EL (cell line): ENCODE measurements around the gene PTPRCAP.
"Not testable (repeated sequence)": the region's sequence is repeated elsewhere in the genome, so short reads cannot be mapped to it uniquely, and the experiment has no call there.

Experiments used
- DNase-seq: peaks from one replicate; pipeline ENCODE4 v3.0.0-alpha.2; 2016

The PTPRCAP gene

GRCh38 chr11:67408437-67409200 is 28.9 kb downstream of the PTPRCAP start:
- no peak for DNase-seq

DNA sequence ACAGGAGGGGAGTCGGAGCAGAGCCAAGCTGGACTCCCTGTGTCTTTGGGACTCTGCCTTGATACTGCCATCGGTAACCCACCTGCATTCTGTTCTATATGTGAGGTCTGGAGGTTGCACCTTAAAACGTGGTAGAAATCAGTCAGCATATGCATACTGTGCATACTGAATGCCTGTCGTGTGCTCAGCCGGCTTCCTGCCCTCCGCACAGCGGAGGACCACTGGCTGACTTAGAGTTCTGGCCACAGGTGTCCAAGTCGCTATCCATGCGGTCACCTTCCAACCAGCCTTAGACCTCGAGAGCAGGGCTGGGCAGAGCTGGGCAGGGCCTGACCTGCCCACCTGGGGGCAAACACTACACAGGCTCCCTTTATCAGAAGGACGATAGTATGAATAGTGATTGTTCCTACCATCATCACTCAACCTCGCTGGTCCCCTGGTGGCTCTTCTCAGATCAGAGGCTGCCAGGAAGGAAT is 29.8 kb downstream of the PTPRCAP start:
- DNase-seq, result no peak

DNA sequence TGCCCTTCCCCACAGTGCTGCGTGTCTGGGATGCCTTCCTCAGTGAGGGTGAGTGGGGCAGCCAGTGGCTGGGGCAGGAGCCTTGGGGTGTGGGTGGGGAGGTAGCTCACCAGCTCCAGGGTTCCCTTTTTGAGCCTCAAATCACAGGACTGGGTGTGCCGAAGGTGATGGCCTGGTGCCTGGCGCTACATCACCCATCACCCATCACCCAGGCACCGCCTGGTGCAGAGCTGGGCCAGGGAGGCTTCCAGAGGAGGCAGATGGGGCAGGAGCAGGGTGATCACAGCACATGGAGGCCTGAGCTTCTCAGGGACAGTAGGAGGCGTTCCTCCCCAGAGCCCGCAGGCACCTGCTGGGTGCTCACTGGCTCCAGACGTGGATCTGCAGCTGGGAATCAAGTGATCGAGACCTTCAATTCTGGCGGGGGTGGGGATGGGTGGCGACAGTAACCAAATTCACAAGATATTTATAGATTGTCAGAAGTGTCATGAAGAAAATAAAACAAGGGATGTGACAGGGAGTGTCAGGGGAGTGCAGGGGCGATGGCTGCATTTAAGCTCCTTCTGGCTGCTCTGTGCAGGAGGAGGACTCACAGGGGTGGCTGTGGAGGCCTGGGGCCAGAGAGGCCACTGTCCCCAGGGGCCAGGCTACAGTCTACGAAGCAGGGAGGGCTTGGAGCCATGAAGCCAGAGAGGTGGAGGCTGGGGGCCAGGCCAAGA is 30.4 kb downstream of the PTPRCAP start:
- DNase-seq, result no peak

DNA sequence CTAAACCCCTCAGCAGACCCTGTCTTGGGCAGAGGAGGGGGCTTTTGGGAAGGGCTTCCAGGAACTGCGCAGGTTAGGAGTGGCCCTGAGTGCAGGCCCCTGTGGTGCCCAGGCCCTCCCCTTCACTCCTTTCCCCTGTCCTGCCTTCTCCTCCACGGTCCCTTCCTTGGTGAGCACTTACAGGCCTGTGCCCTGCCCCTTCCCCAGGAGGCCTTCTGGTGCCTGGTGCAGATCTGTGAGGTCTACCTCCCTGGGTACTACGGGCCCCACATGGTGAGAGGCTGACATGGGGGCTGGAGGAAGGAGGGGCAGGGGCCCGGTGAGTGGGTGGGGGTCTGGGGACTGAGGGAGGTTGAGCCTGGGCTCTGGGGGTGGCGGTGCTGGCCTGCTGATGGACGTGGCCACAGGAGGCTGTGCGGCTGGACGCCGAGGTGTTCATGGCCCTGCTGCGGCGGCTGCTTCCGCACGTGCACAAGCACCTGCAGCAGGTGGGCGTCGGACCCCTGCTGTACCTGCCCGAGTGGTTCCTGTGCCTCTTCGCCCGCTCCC is 31.0 kb downstream of the PTPRCAP start:
- no peak for DNase-seq

- no peak for DNase-seq
Measured at GRCh38 chr11:67405688-67406339, 31.7 kb downstream of the PTPRCAP start.

GRCh38 chr11:67405196-67405567 is 32.3 kb downstream of the PTPRCAP start:
- no peak for DNase-seq

DNA sequence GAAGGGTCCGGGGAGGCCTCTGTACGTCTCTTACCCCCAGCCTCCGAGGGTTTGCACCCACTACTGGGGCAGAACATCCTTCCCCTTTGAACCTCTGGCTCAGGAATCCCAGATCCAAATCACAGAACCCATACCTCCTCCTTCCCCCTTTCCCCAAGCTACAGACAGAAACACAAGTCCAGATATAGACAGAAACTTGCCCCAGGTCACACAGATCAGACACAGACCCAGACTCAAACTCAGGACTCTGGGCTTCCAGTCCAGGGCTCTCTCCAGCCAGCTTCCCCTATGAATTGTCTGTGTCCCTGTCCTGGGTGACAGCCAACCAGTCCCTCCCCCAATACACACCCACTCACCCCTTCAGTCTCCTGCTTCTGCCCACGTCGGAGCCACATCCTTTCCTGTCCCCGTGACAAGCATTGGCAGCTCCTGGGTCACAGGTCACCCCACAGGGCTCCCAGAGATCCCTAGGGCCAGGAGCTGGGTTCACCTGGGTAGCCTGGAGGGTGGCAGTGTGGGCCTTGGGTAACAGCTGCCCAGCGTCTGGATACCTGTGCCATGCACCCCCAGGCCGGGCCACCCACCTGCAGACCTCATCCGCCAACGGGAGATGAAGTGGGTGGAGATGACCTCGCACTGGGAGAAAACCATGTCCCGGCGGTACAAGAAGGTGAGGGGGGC is 32.8 kb downstream of the PTPRCAP start:
- no peak for DNase-seq

GRCh38 chr11:67403085-67403484 is 34.4 kb downstream of the PTPRCAP start:
- not testable (repeated sequence) for DNase-seq

DNA sequence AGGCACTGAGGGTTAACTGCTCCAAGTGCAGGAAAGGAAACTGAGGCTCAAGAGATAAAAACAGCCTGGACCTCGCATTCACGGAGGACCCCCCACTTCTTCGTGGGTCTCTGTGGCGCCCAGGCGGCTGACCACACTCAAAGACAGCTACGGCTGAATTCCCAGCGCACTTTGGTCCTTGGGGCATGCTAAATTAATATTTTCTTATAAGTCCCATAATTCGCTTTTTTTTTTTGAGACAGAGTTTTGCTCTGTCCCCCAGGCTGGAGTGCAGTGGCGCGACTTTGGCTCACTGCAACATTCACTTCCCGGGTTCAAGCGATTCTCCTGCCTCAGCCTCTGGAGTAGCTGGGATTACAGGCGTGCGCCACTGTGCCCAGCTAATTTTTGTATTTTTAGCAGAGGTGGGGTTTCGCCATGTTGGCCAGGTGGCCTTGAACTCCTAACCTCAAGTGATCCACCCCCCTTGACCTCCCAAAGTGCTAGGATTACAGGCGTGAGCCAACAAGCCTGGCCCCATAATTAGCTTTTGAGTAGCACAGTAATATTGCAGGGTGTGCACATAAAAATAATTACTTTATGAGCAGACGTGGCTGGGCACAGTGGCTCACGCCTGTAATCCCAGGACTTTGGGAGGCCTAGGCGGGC is 35.2 kb downstream of the PTPRCAP start:
- DNase-seq, result not testable (repeated sequence)

DNA sequence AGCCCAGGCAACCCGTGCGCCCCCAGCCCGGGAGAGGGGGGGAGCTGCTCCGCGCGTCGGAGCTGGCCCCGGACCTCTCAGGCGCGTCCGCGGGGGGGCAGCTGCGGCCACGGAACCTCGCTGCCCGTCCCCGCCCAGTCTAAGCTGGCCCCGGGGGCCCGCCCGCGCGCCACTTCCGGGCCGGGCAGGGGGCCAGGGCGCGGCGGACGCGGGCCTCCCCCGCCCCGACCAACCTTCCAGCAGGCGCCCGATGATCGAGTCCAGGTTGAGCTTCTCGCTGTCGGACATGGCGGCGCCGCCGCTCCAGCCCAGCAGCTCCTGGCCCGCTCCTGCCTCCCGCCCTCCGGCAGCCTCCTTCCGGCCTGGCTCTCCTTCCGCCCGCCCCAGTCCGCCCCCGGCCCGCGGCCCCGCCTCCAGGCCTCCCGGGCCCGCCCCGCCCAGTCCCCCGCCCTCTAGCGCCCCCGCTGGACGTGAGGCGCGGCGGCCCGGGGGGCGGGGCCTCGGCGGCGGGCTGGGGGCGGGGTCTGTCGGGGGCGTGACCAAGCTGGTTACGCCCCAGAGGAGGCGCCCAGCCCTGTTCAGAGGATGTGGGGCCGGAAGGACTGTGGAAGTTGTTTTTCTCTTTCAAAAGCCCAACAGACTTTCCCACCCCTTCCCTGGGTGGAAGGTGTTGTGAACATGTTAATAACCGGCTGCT is 35.8 kb downstream of the PTPRCAP start, which contains the start of gene PPP1CA:
Gene PPP1CA (minus strand): TSS at position 364 of the 697 bp plus-strand sequence. CDS start 76 bp downstream, at position 288.
- peak; percentile 91 for DNase-seq

DNA sequence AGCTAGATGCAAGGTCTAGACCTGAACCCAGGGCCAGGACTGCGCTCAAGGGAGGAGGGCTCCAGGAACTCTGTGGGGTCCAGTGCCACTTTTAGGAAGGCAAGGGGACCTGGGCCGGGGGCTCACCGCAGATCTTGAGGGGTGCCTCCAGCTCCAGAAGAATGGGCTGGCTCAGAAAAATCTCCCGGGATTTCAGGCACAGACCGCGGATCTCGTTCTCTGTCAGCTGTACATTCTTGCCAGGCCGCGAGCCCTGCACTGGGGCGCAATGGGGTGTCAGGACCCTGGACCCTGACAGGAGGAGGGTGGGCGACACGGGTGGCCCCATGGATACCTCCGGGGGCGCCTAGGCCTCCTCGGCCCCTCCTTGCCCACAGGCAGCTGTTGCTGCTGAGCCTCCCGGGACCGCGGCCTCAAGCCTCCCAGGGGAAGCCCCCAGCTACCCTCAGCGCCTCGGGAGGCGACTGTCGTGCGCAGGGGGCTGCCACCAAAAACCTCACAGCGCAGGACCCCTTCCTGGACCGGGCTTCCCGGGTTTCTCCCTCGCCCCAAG is 36.5 kb downstream of the PTPRCAP start:
- no peak for DNase-seq

DNA sequence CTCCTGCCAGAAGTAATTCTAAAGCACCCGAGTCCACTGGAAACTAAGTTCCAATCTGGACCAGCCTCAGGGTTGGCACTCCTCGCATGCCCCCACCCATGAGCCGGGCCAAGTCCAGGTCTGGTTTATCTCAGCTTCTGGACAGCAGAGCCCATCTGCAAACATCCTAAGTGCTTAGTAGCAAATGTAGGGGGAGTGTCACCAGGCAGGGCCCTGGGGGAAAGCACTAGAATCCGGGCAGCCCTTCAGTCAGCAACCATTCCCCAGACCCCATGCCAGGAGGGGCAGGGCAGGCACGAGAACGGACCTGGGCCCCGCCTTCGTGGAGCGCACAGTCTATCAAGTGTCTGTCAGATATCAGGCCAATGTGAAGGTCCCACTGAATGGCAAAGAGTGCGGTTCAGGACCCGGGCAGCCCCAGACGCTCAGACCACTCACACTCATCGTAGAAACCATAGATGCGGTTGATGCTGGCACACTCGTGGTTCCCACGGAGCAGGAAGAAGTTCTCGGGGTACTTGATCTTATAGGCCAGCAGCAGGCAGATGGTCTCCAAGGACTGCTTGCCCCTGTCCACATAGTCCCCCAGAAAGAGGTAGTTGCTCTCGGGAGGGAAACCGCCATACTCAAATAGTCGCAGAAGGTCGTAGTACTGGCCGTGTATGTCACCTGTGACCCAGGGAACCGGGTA is 37.1 kb downstream of the PTPRCAP start:
- no peak for DNase-seq

- no peak for DNase-seq
Measured at GRCh38 chr11:67398661-67399563, 38.6 kb downstream of the PTPRCAP start.

- DNase-seq, result no peak
Measured at GRCh38 chr11:67397986-67398660, 39.4 kb downstream of the PTPRCAP start.

GRCh38 chr11:67397536-67397935 is 39.9 kb downstream of the PTPRCAP start:
- no peak for DNase-seq

- no peak for DNase-seq
Measured at GRCh38 chr11:67396587-67397389, 40.7 kb downstream of the PTPRCAP start.

- DNase-seq, result no peak
Measured at GRCh38 chr11:67396259-67396581, 41.3 kb downstream of the PTPRCAP start.
